HG03064 (cell line): Measurements from ENCODE around the gene VIPR2.

Source experiments
- ATAC-seq: cut with Tn5 transposase; IDR thresholded peaks from one replicate; pipeline ENCODE4 v1.9.1; 2021; ENCODE audit warnings: low read depth; ENCODE audit not compliant: unreplicated experiment

VIPR2 gene

DNA sequence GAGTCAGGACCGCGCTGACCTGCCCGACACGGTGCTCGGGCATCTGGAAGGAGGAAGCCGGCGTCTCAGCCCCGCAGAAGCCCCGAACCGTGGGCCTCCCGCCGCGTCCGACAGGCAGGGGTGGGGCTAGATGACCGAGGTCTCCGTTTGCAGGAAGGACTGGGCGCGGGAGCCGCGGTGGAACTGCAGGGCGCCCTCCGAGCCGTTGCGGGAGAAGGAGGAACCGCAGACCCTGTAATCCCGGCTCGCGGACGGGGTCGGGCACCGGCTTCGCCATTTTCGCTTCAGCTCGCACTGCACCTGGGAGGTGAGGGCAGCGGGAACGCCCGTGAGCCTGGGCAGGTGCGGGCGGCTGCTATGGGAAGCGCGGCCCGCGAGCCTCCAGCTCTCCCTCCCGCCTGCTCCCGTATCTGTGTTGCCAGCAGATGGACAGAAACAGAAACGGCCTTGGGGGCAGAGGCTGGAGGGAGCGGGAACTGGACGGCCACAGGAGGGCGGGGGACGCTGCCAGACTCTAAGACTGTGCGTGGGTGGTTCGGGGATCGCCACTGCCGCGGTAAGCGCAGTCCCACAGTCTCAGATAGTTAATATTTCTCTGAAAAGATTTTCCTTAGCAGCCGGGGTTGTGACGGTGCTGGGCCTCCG is 114.1 kb downstream of the VIPR2 start:
- ATAC-seq: no peak

DNA sequence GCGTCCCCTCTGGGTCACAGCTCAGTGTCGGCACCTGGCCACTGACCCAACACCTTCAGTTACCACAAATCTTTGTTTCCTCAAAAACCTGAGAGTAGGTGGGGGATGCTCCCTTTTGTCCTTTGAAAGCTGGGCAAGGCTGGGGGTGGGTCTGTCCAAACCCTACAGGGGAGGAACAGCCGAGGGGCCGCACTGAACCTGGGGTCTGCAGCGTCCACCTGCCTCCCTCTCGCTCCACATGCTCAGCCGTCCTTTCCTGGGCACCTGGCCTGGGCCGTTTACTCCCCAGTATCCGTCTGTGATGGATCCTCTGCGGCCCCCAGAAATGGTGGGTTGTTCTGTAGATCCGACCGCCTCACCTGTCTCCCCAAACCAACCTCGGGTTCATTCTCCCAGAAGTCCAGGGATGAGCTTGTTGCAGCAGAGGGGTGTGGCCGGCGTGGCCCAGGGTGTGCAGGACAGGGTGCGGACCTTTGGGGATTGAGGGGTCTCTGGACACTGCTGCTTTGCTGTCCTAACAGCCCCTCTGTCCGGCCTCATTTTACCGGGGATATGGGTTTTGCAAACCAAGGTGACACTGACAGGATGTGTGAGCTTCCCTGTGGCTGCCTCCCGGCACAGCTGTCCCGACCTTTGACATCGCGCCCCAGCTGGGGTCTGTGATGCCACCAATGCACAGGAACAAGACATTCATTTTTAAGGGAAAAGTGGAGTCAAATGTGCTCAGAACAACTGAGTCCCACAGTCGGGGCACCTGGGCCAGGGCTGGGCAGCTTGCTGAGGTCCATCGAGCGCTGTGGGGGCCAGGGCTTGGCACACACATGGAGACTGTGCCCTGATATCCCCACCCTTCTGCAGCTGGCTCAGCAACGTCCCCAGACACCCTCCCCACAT is 115.9 kb downstream of the VIPR2 start:
- ATAC-seq: no peak

DNA sequence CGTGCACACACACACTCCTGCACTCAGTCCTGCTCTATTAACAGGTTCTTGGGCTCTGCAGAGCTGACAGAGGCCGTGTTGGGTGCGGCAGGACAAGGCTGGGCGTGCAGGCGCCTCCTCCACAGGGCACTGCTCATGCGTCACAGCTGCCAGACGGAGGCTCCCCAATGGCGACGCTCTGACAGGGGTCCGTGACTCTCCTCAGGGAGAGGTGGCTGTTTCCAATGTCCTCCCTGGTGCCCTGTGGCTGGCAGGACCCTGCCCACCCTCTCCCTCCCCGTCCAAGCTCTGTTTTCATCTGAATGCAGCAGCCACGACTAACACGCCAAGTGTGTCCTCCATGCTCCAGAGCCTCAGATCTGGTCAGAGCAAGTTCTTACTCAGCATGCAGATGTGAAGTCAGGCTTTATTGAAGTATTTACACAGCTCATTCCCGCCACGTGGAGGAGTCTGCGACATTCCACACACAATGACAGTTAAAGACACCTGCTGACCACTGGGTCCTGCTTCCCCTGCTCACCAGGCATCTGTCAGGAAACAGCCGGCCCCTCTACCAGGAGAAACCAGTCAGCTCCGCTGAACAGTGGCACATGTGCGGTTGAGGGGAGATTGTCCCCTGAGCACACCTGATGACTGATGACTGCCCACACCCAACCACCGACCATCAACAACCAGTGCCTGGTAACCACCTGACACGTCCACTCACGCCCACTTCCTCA is 116.7 kb downstream of the VIPR2 start:
- ATAC-seq: no peak

GRCh38 chr7:159027056-159027788 is 117.4 kb downstream of the VIPR2 start:
- ATAC-seq: no peak

DNA sequence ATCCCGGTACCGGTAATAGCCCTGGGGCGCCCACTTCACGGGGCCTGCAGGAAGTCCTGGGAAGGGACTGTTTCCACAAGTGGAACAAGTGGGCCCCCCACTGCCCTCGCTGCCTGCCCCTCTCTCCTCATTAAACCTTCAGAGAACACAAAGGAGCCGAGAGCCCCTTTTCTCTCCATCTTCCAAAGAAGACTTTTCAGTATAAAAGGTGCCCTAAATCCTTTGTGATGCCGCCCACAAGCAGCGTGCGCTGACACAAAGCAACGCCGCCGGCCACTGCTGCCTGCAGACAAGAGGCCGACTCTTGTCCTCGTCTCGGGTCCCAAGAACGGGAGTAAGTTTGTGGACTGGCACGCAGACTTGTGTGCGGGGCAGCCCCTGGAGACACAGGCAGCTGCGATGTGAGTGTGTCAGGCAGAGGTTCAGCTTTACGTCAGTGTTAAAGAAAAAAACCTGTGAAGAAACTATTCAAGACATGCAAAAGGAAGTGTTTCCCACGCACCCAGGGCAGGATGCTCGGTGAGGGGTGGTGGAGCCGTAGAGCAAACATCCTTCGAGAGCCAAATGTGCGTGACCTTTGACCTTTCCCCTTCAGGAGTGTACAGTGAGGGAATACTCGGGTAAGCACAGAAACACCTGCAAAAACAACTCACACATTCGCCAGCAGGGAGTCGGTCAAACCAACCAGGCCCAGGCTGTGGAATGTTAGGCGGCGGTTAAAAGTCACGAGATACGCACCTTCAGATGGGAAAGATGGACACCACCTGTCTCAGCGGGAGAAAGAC is 118.2 kb downstream of the VIPR2 start:
- ATAC-seq: no peak

DNA sequence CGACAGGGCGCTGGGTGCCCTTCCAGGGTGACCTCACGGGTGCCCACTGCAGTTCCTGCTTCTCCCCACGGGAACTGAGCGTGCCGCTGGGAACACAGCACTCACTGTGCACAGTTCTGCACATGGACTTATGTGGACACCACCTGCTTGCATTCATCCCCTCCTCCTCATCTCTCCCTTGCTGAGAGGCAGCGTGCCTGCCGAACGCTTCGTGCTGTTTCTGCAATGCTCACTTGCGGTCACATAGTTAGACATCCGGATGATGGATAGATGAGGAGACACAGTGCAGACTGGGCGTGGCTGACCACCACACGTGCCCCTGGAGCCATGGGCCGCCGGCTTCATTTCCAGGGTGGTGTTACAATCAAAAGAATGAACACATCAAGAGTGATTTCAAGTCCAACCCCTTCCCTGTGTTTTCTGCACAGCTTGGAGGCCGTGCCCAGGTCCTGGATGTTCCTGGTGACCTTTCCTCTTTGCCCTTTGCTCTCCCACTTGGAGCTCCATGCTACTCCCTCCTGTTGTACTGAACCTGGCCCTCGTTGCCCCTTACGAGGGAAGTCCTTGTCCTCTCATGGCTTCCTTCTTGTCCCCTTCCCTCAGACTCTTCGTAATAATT is 119.4 kb downstream of the VIPR2 start:
- ATAC-seq: no peak

DNA sequence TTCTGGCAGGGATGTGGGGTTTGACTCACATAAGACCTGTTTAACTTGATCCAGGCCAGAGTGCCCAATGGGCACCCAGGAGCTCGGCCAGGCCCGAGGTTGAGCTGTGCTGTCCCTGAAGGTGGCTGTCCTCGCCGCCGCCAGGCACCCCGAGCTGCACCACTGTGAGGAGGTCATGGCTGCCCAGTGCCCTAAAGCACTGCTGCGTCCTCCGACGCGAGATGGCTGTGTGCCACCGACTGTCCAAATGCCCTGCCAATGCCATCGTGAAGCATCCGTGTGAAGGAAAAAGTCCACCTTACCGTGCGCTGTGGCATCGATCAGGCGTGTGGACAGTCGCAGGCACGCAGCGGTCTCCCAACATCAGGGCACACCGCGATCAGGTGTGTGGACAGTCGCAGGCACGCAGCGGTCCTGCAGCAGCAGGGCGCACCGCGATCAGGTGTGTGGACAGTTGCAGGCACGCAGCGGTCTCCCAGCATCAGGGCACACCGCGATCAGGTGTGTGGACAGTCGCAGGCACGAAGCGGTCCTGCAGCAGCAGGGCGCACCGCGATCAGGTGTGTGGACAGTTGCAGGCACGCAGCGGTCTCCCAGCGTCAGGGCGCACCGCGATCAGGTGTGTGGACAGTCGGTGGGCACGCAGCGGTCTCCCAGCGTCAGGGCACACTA is 120.3 kb downstream of the VIPR2 start:
- no peak for ATAC-seq

DNA sequence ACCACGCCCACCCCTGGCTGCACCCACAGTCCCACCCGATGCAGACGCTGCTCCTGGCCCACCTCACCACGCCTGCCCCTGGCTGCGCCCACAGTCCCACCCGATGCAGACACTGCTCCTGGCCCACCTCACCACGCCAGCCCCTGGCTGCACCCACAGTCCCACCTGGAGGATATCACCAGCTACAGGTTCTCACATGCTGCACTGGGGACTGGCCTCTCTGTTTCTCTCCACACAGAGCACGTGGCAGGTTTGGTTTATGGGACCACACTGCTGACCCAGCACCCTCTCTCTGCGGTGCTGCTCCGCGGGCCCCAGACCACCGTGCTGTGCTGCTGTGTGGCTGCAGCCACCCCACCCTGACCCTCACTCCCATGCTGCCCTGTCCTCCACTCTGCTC is 120.9 kb downstream of the VIPR2 start:
- no peak for ATAC-seq

DNA sequence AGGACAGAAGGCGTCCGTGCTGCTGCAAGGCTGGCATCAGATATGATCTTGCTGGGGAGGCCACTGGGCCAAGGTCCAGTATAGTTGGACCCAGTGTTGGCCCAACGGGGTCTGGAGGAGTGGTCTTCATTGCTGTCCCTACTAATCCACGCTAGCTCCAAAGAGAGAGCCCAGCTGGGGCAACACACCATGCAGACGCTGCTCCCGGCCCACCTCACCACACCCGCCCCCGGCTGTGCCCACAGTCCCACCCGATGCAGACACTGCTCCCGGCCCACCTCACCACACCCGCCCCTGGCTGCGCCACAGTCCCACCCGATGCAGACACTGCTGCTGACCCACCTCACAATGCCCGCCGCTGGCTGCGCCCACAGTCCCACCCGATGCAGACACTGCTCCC is 121.5 kb downstream of the VIPR2 start:
- no peak for ATAC-seq

- ATAC-seq: no peak
These were observed 122.3 kb downstream of the VIPR2 start for GRCh38 chr7:159022238-159022993.

DNA sequence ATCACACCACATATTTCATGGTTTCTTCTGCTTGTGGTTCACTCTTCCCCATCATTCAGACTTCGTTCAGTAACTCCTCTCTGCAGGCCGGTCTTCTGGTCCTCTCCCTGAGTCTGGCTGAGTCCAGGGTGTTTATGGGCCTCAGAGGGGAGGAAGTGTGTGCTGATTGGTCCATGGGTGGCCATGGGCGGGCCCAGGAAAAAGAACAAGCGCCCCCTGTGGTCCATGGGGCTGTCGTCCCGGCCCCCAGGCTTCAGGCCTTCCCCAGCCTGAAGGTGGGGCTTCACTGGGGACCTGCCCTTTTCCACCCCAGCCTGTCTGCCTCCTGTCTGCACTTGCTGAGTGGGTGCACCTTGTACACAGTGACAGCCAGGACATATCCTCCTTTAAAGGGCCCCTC is 123.7 kb downstream of the VIPR2 start:
- ATAC-seq: no peak

- ATAC-seq: no peak
These were observed 125.6 kb downstream of the VIPR2 start for GRCh38 chr7:159019111-159019510.

DNA sequence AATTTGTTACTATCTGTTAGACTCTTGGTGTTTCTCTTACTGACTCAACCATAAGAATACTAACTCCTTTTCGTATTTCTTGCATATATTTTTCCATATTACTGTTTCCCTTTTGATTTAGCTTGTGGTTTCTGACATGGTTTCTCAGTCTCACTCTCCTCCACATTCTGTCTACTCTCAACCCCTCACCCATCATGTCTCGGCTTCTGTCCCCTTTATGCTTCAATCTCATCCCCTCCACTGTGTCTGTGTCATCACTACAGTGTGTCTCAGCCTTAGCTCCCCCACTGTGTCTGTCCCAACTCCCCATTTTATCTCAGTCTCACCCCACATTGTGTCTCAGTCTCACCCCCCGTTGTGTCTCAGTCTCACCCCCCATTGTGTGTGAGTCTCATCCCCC is 126.9 kb downstream of the VIPR2 start:
- ATAC-seq: no peak

DNA sequence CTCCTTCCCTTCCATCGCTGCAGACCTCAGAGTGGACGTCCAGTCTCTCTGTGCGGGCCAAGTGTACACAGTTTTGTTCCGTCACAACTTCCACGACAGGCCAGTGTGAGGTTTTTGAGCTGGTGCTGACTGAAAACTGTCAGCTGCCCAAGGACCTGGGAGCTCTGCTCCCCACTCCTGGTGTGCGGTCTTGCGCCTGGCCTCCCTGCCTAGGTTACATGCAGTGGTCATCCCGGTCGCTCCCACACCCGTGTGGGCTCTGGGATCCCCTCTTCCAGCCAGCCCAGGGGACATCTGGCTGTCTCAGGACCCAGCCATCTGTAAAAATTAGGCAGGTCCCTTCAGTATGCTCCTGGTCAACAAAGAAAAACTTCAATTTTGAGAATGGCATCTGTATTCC is 127.5 kb downstream of the VIPR2 start:
- no peak for ATAC-seq

GRCh38 chr7:159016591-159016990 is 128.1 kb downstream of the VIPR2 start:
- no peak for ATAC-seq

- no peak for ATAC-seq
These were observed 128.9 kb downstream of the VIPR2 start for GRCh38 chr7:159015454-159016410.

DNA sequence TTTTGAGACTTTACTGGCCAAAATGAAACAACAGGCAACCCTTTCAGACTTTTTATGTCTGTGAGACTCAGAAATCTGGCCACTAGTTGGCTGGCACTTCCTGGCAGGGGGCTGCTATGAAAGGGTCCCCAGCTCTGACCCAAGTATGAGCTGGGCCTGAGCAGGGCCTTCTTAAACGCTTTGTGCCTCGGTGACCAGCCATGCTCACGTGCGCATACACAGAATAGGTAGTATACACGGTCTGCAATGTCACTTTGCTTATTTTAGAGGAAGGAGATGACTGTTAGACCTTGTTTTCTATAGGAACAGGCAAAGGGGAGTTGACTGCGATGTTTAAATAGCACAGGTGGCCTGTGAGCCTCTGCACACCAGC is 129.6 kb downstream of the VIPR2 start:
- ATAC-seq: no peak
